GM19395 (cell line): Measurements from ENCODE around the gene TBC1D1.
"Not testable (repeated sequence)": the region's sequence is repeated elsewhere in the genome, so short reads cannot be mapped to it uniquely, and the experiment has no call there.

ENCODE experiments used
- ATAC-seq: cut with Tn5 transposase; IDR thresholded peaks from one replicate; pipeline ENCODE4 v1.9.1; 2021; ENCODE audit warnings: mild to moderate bottlenecking, moderate library complexity; ENCODE audit not compliant: unreplicated experiment

The TBC1D1 gene

DNA sequence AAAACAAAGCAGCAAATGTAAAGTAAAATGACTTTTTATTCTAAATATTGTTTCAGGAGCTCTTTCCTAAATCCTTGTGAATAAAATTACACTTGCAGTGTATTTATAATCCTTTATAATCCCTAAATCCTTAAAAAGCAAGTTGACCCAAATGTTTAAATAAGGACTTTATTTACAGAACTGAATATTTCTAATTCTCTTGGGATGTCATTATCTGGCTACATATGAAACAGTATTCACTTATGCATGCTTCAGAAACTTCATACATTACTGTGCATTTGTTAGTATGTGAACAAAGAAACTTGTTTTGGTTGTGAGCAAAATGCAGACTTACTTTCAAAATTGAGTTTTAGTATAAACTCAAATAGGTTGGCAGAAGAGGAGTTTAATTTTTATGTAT, 118.5 kb downstream of the TBC1D1 start:
- ATAC-seq: no peak

DNA sequence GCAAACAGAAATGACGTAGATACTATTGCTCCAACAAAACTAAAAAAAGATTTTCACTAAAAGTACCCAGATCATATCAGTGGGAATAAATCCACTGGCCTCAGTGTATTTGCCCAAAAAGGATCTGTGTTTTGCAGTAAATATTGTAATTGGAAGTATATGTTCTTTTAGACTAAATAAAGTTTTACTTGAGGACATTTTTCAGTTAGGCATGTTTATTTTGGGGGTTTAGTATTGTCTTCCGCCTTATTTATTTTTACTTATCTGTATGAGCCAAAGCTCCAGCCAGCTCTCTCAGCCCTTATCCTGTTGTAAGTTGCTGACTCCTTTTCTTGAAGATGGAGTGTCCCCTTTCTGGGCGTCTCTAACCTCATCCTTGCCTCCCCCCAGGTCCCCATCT, 119.1 kb downstream of the TBC1D1 start:
- ATAC-seq: no peak

DNA sequence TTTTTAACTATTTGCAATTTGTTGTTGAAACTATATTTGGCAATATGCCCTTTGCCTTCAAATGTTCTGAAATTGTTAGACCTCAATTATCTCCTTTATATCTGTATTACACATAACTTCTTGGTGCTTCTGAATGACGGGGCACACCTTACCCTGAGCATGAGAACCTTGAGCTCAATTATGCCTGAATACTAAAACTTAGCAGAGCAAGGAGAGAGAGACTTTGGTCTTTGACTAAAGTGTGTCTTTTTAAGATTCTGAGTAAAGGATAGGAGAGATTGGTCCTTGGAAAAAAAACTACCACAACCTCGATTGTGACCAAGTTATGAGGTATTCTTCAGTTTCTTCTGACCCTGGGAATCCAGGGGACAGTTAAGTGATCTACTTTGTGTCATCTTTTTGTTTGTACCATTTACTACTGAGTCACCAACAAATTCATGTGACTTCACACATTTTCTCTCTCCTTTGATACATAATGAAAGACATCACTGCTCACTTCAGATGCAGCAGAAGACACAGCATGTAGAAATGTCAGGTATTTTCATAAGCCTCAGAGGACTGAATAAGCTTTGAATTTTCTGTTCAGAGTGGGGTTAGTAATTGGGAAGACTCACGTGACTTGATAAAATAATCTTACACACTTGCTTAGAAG, 120.8 kb downstream of the TBC1D1 start:
- no peak for ATAC-seq

DNA sequence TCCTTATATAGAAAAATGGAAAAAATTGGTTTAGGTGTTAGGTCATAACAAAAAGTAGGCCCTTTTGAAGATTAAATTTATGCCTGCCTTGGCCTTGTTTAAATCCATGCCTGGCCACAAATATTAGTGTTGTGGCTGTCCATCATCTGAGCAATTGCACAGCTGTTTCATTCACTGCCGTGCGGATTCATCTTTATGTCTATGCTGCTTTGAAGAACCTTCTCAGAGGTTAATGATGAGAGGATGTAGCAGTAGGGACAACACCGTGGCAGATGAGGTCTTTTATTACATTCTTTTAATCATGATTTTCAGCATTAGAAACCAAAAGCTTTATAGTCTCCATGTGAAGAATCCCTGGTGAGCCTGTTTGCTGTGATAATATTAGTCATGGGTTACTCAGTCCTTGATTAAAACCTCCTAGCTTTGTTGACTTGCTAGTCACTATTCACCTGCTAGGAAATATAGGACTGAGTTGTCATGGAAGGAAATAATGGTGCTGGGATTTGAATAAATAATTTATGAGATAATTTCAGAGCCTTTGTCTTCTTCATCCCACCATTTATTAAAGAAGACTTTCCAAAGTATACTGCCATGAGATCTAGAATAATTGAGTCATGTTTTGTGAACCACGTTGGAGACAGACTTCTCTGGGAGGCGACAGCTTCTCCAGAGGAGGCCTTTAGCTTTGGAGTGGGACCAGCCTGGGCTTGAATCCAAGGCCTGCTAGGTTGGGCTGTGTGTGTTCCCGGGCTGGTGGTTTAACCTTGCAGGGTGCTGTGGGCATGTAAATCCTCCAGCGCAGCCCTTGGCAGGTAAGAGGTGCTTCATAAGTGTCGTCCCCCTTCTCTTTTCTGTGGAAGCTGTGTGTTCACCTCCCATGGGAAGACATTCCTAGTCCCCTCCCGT, 122.8 kb downstream of the TBC1D1 start:
- ATAC-seq: no peak

DNA sequence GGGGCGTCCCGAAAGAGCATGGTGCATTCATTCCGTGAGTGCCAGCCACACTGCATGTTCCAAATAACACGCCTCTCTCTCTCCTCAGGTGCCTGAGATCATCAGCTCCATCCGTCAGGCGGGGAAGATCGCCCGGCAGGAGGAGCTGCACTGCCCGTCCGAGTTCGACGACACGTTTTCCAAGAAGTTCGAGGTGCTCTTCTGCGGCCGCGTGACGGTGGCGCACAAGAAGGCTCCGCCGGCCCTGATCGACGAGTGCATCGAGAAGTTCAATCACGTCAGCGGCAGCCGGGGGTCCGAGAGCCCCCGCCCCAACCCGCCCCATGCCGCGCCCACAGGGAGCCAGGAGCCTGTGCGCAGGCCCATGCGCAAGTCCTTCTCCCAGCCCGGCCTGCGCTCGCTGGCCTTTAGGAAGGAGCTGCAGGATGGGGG, 123.6 kb downstream of the TBC1D1 start:
- ATAC-seq: no peak

DNA sequence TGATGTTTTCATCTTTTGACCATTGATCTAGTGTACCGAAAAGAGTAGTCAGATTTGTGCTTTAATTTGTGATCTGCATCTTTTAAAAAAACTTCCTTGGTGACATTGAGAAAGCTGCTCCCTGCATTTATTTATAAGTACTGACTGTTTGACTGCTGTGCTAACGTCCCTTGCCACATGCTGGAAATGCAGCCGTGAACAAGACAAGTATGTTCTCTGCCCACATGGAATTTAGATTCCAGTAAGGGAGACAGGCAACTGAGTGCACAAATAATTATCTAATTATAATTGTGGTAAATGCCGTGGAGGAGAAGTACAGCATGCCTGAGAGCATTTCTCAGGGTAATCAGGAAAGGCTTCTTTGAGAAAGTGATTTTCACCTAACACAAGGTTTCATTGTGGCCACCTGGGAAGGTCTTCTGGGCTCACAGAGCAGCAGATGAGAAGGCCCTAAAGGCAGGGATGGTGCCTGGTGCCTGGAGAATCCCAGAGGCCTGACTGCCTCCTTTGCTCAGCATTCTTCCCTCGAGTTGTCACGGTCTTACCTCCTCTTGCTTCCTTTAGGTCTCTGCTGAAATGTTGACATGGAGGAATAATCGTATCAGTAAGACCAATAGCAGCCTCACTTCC, 125.1 kb downstream of the TBC1D1 start:
- ATAC-seq: no peak

- ATAC-seq: no peak
These were observed 125.8 kb downstream of the TBC1D1 start for GRCh38 chr4:38016698-38017097.

- ATAC-seq: no peak
These were observed 126.7 kb downstream of the TBC1D1 start for GRCh38 chr4:38017609-38018008.

DNA sequence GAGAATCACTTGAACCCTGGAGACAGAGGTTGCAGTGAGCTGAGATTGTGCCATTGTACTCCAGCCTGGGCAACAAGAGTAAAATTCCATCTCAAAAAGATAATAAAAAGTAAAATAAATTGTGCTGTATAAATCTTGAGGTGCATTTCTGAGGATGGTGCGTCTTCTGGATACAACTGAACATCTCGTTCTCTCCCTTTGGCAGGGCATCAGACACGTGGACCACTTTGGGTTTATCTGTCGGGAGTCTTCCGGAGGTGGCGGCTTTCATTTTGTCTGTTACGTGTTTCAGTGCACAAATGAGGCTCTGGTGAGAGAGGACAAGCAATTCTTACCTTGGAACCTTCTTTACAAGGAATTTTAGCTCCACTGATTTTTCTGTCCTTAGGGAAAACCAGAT, 129.5 kb downstream of the TBC1D1 start:
- ATAC-seq: no peak

- ATAC-seq: not testable (repeated sequence)
These were observed 130.1 kb downstream of the TBC1D1 start for GRCh38 chr4:38020961-38021360.

DNA sequence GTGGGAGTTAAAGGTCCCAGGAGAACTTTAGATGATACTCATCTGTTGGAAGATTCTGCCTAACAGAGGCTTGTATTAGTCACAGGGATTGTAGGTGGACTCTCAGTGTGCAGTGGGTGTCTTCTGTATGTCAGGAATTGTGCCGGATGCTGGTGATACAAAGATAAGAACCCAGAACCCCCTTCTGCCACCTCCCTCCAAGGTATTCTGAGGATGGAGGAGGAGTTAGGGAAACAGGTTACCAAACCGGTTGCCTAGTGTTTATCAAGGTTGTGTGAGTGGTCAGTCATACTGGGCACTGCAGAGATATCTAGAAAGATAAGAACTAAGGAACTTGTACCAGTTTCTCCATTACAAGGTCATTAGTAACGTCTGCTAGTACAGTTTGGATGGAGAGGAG, 130.9 kb downstream of the TBC1D1 start:
- no peak for ATAC-seq

DNA sequence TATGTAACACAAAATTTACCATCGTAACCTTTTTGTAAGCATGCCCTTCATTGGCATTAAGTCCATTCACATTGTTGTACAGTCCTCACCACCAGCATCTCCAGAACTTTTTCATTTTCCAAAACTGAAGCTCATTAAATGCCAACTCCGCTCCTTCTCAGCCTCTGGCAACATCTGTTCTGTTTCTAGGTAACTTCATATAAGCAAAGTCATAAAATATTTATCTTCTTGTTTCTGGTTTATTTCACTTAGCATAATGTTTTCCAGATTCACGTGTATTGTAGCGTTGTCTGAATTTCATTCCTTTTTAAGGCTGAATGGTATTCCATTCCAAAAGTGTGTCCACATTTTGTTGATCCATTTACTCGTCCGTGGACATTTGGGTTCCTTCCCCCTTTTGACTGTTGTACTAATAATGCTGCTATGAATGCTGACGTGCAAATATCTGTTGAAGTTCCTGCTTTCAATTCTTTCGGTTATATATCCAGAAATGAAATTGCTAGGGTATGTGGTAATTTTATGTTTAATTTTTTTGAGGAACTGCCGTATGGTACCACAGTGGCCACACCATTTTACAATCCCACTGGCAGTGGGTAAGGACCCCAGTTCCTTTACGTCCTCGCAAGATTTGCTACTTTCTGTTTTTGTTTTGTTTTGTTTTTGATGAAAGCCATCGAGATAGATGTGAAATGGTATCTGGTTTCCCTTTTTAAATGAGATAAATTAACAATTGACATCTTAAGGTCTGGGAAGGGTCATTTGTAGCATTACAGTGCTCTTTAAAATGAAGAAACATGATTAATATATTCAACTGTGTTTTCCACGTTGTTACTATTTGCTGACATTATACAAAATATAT, 132.7 kb downstream of the TBC1D1 start:
- no peak for ATAC-seq

DNA sequence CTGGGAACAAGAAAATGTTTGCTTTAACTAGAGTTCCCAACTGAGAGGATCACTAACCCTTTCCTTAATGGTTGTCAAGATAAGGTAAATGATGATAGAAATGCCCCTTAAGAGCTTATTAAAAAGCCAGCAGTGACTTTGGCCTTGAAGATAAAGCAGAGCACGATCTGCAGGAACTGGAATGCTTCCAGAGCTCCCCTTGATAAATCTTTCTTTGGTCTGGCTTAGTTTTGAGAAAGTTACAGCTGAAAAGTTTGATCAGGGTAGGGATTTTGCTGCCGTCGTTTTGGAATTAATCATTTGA, 133.3 kb downstream of the TBC1D1 start:
- no peak for ATAC-seq

- no peak for ATAC-seq
These were observed 134.8 kb downstream of the TBC1D1 start for GRCh38 chr4:38025665-38026064.

- ATAC-seq: no peak
These were observed 135.4 kb downstream of the TBC1D1 start for GRCh38 chr4:38026158-38026740.

DNA sequence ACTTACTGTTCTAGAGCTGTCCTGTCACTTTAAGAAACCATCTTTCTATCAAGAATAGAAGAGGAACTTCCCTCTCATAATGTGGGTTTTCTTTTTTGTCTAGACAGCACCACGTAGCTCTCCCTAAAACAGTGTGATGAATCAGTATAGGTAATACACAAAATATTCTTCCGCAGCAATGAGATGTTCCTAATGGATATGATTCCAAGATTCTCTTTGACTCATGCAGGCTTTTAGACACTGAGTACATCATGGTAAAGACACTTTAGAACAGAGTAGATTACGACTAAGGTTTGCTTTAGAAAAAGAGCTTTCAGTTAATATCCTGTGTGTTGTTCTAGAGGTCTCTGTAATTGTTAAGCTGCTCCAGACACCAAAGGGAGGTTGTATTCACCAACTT, 139.1 kb downstream of the TBC1D1 start:
- ATAC-seq: no peak

GRCh38 chr4:38034986-38035882, 144.3 kb downstream of the TBC1D1 start:
- no peak for ATAC-seq

DNA sequence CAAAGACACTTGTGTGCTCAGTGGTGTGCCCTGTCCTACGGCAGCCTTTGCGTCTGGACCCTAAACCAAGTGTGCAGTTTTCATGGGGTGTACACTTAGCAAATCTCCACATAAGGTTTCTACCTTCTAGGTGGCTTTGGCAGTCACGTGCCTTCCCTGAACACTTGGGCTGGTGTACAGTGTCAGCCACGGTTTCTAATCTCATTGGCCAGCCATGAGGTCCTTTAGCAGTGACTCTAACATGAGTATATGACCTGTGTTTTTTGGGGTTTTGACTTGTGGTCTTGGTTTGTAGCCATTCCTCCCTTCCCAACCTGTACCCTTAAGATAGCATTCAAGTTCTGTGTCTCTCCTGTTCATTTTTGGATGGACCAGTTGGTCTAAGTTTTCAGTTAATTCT, 145.7 kb downstream of the TBC1D1 start:
- ATAC-seq: no peak

DNA sequence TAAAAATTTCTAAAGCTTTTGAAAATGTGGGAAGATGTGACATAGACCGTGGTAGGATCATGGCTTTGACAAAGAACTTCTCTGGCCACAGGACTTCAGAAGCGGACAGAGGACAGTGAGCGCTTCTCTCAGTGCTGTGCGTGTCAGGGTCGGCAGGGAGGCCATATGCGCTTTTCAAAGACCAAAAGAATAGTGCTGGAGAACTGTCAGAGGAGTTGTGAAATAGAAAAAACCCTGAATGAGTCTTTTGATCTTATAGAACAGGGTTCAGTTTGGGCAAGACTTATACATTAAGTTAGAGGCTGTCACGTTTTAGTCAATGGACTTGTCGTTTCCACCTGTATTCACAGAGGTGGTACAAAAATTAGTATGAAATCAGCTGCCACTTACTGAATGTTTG, 146.7 kb downstream of the TBC1D1 start:
- ATAC-seq: no peak

DNA sequence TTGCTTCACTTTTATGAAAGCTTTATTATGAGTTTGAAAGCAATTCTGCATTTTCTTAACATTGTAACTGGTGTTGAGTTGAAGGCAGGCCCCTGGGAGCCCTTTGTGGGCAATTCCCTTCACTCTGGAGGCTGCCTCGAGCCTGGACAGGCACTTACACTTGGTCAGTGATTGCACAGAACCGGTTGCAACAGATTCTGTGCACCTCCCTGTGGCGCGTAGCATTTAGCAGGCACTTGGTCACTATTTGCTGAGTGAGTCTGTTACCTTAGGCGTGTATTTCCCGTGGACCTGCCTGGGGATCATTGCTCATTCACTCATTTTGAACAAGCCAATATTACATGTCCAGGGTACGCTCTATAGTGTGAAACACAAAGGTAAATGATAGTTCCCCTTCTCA, 149.7 kb downstream of the TBC1D1 start:
- no peak for ATAC-seq
